HCT116 (cell line): ENCODE data around the gene TTC24. TPM values are rescaled to one million over a fixed set of nuclear protein-coding genes. Genes with fewer than 3 reads are reported as not detected.

ENCODE experiments used
- ATAC-seq: fragments of 200-7000 bp; cut with Tn5 transposase; 2 replicates; pipeline ENCODE4 v1.9.1; 2020; ENCODE audit warnings: mild to moderate bottlenecking, moderate library complexity
- BruUV-seq: library from RNA; stranded (reverse); fragments of 400-500 nt; replicated peaks from 2 replicates; lab custom pipeline; 2021; lab: Mats Ljungman, UMichigan
- CTCF ChIA-PET: fragments of 300-600 bp; sonication (Branson Sonifier 250); formaldehyde crosslinking; loops from one replicate; lab custom pipeline; 2021; ENCODE audit warnings: antibody characterized with exemption; lab: Charles Lee
- POLR2A ChIA-PET: fragments of 300-600, 350-600 bp; sonication (Branson Sonifier 250); formaldehyde crosslinking; loops from one replicate; lab custom pipeline; 2021; ENCODE audit warnings: antibody characterized with exemption; lab: Charles Lee
- RAD21 ChIA-PET, 2 experiments: fragments of 300-600 bp; sonication (Branson Sonifier 250); formaldehyde crosslinking; loops; one replicate each; lab custom pipeline; 2023; ENCODE audit warnings: low total read pairs in 2 of 2; ENCODE audit not compliant: uncharacterized antibody in 2 of 2, unreplicated experiment in 2 of 2, low non-redundant PET in 1 of 2; lab: Charles Lee
- DNase-seq: peaks from one replicate; pipeline ENCODE4 v3.0.0-alpha.2; 2010; ENCODE audit warnings: low read depth, low spot score
- H2AFZ ChIP-seq: fragments of 200-600 bp; shearing (Covaris generic), sonication (generic); 2 replicates; pipeline ENCODE4 v1.6.1; 2017; ENCODE audit warnings: low read depth, mixed run types, mixed read lengths, antibody characterized with exemption, low read length; ENCODE audit not compliant: poor library complexity, severe bottlenecking
- H3K27ac ChIP-seq: 2 replicates; pipeline ENCODE4 v1.5.1; 2012; ENCODE audit warnings: low read depth, low read length
- H3K27me3 ChIP-seq: fragments of 200-600 bp; sonication (generic); 2 replicates; pipeline ENCODE4 v1.6.1; 2016; ENCODE audit warnings: mixed run types, low read length, mixed read lengths; ENCODE audit not compliant: insufficient read depth
- H3K36me3 ChIP-seq, 2 experiments: fragments of 200-500 bp in 1 of 2; fragments of 200-600 bp in 1 of 2; sonication (Bioruptor generic) in 1 of 2; sonication (generic) in 1 of 2; 2 replicates each; pipeline versions ENCODE4 v1.5.1 to v1.6.1; 2014 to 2016; ENCODE audit warnings: low read length in 2 of 2, inconsistent platforms in 1 of 2, mixed read lengths in 1 of 2, mixed run types in 1 of 2; ENCODE audit not compliant: insufficient read depth in 2 of 2, control insufficient read depth in 1 of 2
- H3K4me1 ChIP-seq, 2 experiments: fragments of 200-600 bp in 1 of 2; sonication (generic) in 1 of 2; 2 replicates each; pipeline versions ENCODE4 v1.5.1 to v1.6.1; 2012 to 2017; ENCODE audit warnings: low read length in 2 of 2, inconsistent platforms in 1 of 2, mild to moderate bottlenecking in 1 of 2, mixed read lengths in 1 of 2, mixed run types in 1 of 2, moderate library complexity in 1 of 2; ENCODE audit not compliant: insufficient read depth in 2 of 2, control insufficient read depth in 1 of 2
- H3K4me2 ChIP-seq: fragments of 200-600 bp; sonication (generic); 2 replicates; pipeline ENCODE4 v1.6.1; 2017; ENCODE audit warnings: mixed run types, low read length, mixed read lengths
- H3K4me3 ChIP-seq, 2 experiments: fragments of 200-600 bp in 1 of 2; sonication (generic) in 1 of 2; replicated peaks in 1 of 2; 2 replicates each; pipeline ENCODE4 v1.5.1; 2011 to 2016; ENCODE audit warnings: low read length in 2 of 2, control low read depth in 1 of 2, low read depth in 1 of 2, mild to moderate bottlenecking in 1 of 2, mixed read lengths in 1 of 2, mixed run types in 1 of 2
- H3K79me2 ChIP-seq: fragments of 200-600 bp; sonication (generic); 2 replicates; pipeline ENCODE4 v1.6.1; 2017; ENCODE audit warnings: mild to moderate bottlenecking, mixed run types, low read length, moderate library complexity, mixed read lengths; ENCODE audit not compliant: insufficient read depth
- H3K9ac ChIP-seq: fragments of 200-600 bp; sonication (generic); 2 replicates; pipeline ENCODE4 v1.6.1; 2016; ENCODE audit warnings: low read length, mixed read lengths
- H3K9me2 ChIP-seq: fragments of 200-600 bp; sonication (generic), shearing (Covaris generic); 2 replicates; pipeline ENCODE4 v1.6.1; 2017; ENCODE audit warnings: mixed run types, mild to moderate bottlenecking, moderate library complexity; ENCODE audit not compliant: insufficient read depth
- H3K9me3 ChIP-seq, 2 experiments: fragments of 200-500 bp in 1 of 2; fragments of 200-600 bp in 1 of 2; sonication (Bioruptor generic) in 1 of 2; sonication (generic) in 1 of 2; 2 replicates each; pipeline ENCODE4 v1.6.1; 2014 to 2017; ENCODE audit warnings: low read length in 2 of 2, mixed read lengths in 2 of 2, inconsistent platforms in 1 of 2, low read depth in 1 of 2, mild to moderate bottlenecking in 1 of 2, mixed run types in 1 of 2, moderate library complexity in 1 of 2; ENCODE audit not compliant: control insufficient read depth in 1 of 2, insufficient read depth in 1 of 2
- H4K20me1 ChIP-seq: fragments of 200-600 bp; sonication (generic), shearing (Covaris generic); 2 replicates; pipeline ENCODE4 v1.6.1; 2017; ENCODE audit warnings: mixed run types, mild to moderate bottlenecking, moderate library complexity; ENCODE audit not compliant: insufficient read depth
- ATF3 ChIP-seq: IDR thresholded peaks from 2 replicates; pipeline ENCODE4 v1.6.1; 2012
- CEBPB ChIP-seq: IDR thresholded peaks from 2 replicates; pipeline ENCODE4 v1.6.1; 2012; ENCODE audit warnings: low read depth
- CTCF ChIP-seq, 3 experiments: fragments of 200-600 bp in 1 of 3; sonication (generic) in 1 of 3; IDR thresholded peaks in 2 of 3; conservative IDR thresholded peaks in 1 of 3; 2 replicates each; pipeline ENCODE4 v1.5.1; 2012 to 2017; ENCODE audit warnings: low read depth in 2 of 3, low read length in 2 of 3, antibody characterized with exemption in 1 of 3, borderline replicate concordance in 1 of 3, control low read depth in 1 of 3, mild to moderate bottlenecking in 1 of 3, mixed read lengths in 1 of 3, mixed run types in 1 of 3, moderate library complexity in 1 of 3; ENCODE audit not compliant: insufficient read depth in 1 of 3
- ELF1 ChIP-seq: IDR thresholded peaks from 2 replicates; pipeline ENCODE4 v1.6.1; 2012; ENCODE audit warnings: low read depth, borderline replicate concordance
- EZH2phosphoT487 ChIP-seq: fragments of 200-600 bp; IDR thresholded peaks from 2 replicates; pipeline ENCODE4 v1.6.1; 2018; ENCODE audit warnings: antibody characterized with exemption, borderline replicate concordance
- FOSL1 ChIP-seq: IDR thresholded peaks from 2 replicates; pipeline ENCODE4 v1.6.1; 2012; ENCODE audit warnings: low read depth
- JUND ChIP-seq: IDR thresholded peaks from 2 replicates; pipeline ENCODE4 v1.6.1; 2012
- MAX ChIP-seq: IDR thresholded peaks from 2 replicates; pipeline ENCODE4 v1.6.1; 2012
- POLR2A ChIP-seq: IDR thresholded peaks from 2 replicates; pipeline ENCODE4 v1.7.0; 2011; ENCODE audit warnings: borderline replicate concordance; ENCODE audit not compliant: insufficient read depth, insufficient read length; ENCODE audit errors: extremely low read depth
- SIN3A ChIP-seq: IDR thresholded peaks from 2 replicates; pipeline ENCODE4 v1.6.1; 2012; ENCODE audit warnings: low read depth
- SP1 ChIP-seq: IDR thresholded peaks from 2 replicates; pipeline ENCODE4 v1.6.1; 2012; ENCODE audit warnings: low read depth
- SRF ChIP-seq: IDR thresholded peaks from 2 replicates; pipeline ENCODE4 v1.6.1; 2012; ENCODE audit warnings: low read depth
- YY1 ChIP-seq: IDR thresholded peaks from 2 replicates; pipeline ENCODE4 v1.6.1; 2011; ENCODE audit warnings: low read length, low read depth, moderate library complexity, mild to moderate bottlenecking; ENCODE audit not compliant: insufficient replicate concordance; ENCODE audit errors: extremely low read depth
- ZNF274 ChIP-seq: fragments of 200-500 bp; sonication (Bioruptor generic); IDR thresholded peaks from 2 replicates; pipeline ENCODE4 v1.6.1; 2014; ENCODE audit warnings: mild to moderate bottlenecking, low read depth, low read length, inconsistent platforms
- intact Hi-C: fragments of 100-400 bp; cut with micrococcal nuclease; formaldehyde crosslinking; loops from 2 replicates; pipeline ENCODE4 v1.10.0; 2022
- total RNA-seq: library from RNA; stranded (reverse); gene quantifications from one replicate; pipeline ENCODE4 v1.2.1, GENCODE V29; 2021; ENCODE audit not compliant: unreplicated experiment

TTC24 gene
- total RNA-seq, 1 experiment from 2014 or later, result not detected

- TF ChIP-seq MAX (no peak), POLR2A (no peak), ELF1 (no peak), ATF3 (no peak), SIN3A (no peak), CEBPB (no peak), SRF (no peak), EZH2phosphoT487 (no peak), YY1 (no peak)
Measured at GRCh38 chr1:156538711-156539440, 40.6 kb upstream of the TTC24 start (continued).

- Histone ChIP-seq H3K4me2 (no peak overlapping the region), H3K4me3 (no peak overlapping the region), H3K79me2 (no peaks in the 10 kb centered on the region), H2AFZ (no peak overlapping the region), H3K9ac (no peak overlapping the region), H3K9me3 (no peaks in the 10 kb centered on the region), H3K36me3 (peaks cover 14 to 28% of the 10 kb centered on the region in 2 experiments), H3K27me3 (no peaks in the 10 kb centered on the region), H4K20me1 (no peaks in the 10 kb centered on the region), H3K27ac (no peak overlapping the region), H3K4me1 (no peaks in the 10 kb centered on the region), H3K9me2 (no peaks in the 10 kb centered on the region)
- TF ChIP-seq ATF3 (no peak), MAX (no peak), SP1 (no peak), YY1 (no peak), JUND (no peak), FOSL1 (no peak), ELF1 (no peak), ZNF274 (no peak), CTCF (IDR thresholded peaks at IDR 0.05 in 2 of 3, conservative IDR thresholded peaks at IDR 0.05 in 1 of 3; ENCODE audit: borderline replicate concordance in 1 of 3, insufficient read depth in 1 of 3, low read depth in 2 of 3, low read length in 2 of 3) (no peak), POLR2A (no peak)
- CTCF ChIA-PET, result no interaction called here
- ATAC-seq (no peak), DNase-seq (no peak)
- no TSS peak for BruUV-seq
- POLR2A ChIA-PET, result no interaction called here
- intact Hi-C loops, result no loop called here
- RAD21 ChIA-PET, result no interaction called here
Measured at GRCh38 chr1:156539818-156540355, 39.6 kb upstream of the TTC24 start.
